ENCODE measurements around the gene COL11A2. TPM values are rescaled to one million over a fixed set of nuclear protein-coding genes. Genes with fewer than 3 reads are reported as not detected.

COL11A2 gene
- total and polyA plus RNA-seq, 12 donors, result 0.52 to 8.7 (median 0.94) TPM

GRCh38 chr6:33201935-33202334 lies 9.7 kb upstream of the COL11A2 start:
- H3K4me1 ChIP-seq, result peaks cover 27 to 70% (median 63%) of the 10 kb centered on the region in 9 donors
- no peak for ATAC-seq
- intact Hi-C loops (cut with DNase I), result loop anchor here in 4 of 10 donors (2.0 to 10.0 kb wide), 5 partner anchors 45 to 1069 kb away; partner anchors contain the start of genes AGPAT1 (in 1 of the 4) and RNF5 (in 1 of the 4)
- peak overlapping the region in 8 of 10 donors; percentile 94 to 99 (median 98) for H3K27ac ChIP-seq
- no peaks in the 10 kb centered on the region for H3K9me3 ChIP-seq
- H3K4me3 ChIP-seq, result peak overlapping the region; percentile 56 to 97 (median 80)
- H3K27me3 ChIP-seq, result no peaks in the 10 kb centered on the region
- peaks cover 0 to 39% (median 25%) of the 10 kb centered on the region in 9 donors for H3K36me3 ChIP-seq
- 82 to 83% methylated on average over 6 of the region's 6 CpGs for WGBS, 2 donors
- TF ChIP-seq CTCF (IDR thresholded peaks at IDR 0.05), result no peak
- no peak for DNase-seq

- Histone ChIP-seq H3K27me3 (no peaks in the 10 kb centered on the region), H3K4me3 (peak overlapping the region; percentile 56 to 97 (median 80)), H3K4me1 (peaks cover 27 to 77% (median 66%) of the 10 kb centered on the region in 9 donors), H3K36me3 (peaks cover 0 to 47% (median 33%) of the 10 kb centered on the region in 9 donors), H3K9me3 (no peaks in the 10 kb centered on the region), H3K27ac (peak overlapping the region; percentile 94 to 99 (median 98))
- peak in 3 of 9 donors; percentile 13 to 18 (median 14) for TF ChIP-seq CTCF (IDR thresholded peaks at IDR 0.05)
- intact Hi-C loops (cut with DNase I), result loop anchor here in 4 of 10 donors (2.0 to 10.0 kb wide), 5 partner anchors 46 to 1068 kb away; partner anchors contain the start of genes AGPAT1 (in 1 of the 4) and RNF5 (in 1 of the 4)
- DNase-seq (no peak), ATAC-seq (peak in 1 of 8 donors; percentile 2)
- 4 to 5% methylated on average over 14 of the region's 14 CpGs for WGBS, 2 donors
Measured at GRCh38 chr6:33201147-33201545, 8.9 kb upstream of the COL11A2 start.

- Histone ChIP-seq H3K27ac (peak within 1 kb of the TSS; percentile 94 to 99 (median 98)), H3K4me3 (peak within 1 kb of the TSS; percentile 56 to 97 (median 80)), H3K36me3 (peaks cover 0 to 54% (median 36%) of the 10 kb centered on the region in 9 donors), H3K27me3 (no peaks in the 10 kb centered on the region), H3K4me1 (peaks cover 27 to 78% (median 66%) of the 10 kb centered on the region in 9 donors), H3K9me3 (no peaks in the 10 kb centered on the region)
- ATAC-seq (peak; percentile 84 to 95 (median 92)), DNase-seq (peak; percentile 99 to 100)
- intact Hi-C loops (cut with DNase I), result loop anchor here in 4 of 10 donors (2.0 to 10.0 kb wide), 5 partner anchors 47 to 1068 kb away; partner anchors contain the start of genes AGPAT1 (in 1 of the 4) and RNF5 (in 1 of the 4)
- TF ChIP-seq CTCF (IDR thresholded peaks at IDR 0.05), result no peak
- WGBS, 2 donors, result 0% methylated on average over 68 of the region's 68 CpGs
Measured at GRCh38 chr6:33200219-33201146, 8.2 kb upstream of the COL11A2 start, which contains the start of the genes RXRB and SLC39A7. RXRB (minus strand) TSS chr6:33200665; CDS start chr6:33200476, 189 bp downstream. SLC39A7 (plus strand) TSS chr6:33200867; CDS start chr6:33201246, 379 bp downstream.
